ENCODE results near the gene FBRS.
"Not testable (repeated sequence)": the region's sequence is repeated elsewhere in the genome, so short reads cannot be mapped to it uniquely, and the experiment has no call there.

The FBRS gene

DNA sequence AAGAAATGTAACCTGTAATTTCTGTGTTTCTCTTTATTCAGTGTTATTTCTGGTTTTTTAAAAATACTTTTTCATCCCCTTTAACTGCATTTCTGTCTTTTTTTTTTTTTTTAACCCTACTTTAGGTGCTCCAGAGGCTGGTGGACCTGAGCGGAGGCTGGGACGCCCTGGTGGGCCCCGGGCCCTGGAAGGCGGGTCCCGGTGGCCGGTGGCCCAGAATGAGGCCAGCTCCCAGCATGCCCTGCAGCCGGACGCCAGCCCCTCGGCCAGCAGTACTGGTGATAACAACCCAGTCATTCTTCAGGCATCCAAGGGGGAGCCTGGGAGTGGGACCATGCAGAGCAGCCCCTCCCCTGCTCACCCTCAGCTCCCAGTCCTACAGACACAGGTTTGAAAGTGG lies 42.3 kb downstream of the FBRS start:
- DNase-seq, result no peak

- no peak for DNase-seq
Observed at GRCh38 chr16:30700971-30701370, 42.7 kb downstream of the FBRS start.

GRCh38 chr16:30703071-30703470 lies 44.8 kb downstream of the FBRS start:
- DNase-seq, result not testable (repeated sequence)

- no peak for DNase-seq
Observed at GRCh38 chr16:30703971-30704370, 45.7 kb downstream of the FBRS start.

DNA sequence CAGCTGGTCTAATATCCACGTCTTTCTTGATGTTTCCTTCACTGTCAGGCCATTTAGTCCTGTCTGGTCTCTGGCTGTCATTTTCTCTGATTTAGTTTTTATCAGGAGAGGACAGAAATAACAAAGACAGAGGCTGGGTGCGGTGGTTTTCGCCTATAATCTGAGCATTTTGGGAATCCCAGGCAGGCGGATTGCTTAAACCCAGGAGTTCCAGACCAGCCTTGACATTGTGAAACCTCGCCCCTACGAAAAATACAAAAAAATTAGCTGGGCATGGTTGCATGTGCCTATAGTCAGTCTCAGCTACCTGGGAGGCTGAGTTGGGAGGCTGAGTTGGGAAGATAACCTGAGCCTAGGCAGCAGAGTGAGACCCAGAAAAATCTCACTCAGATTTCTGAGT lies 47.8 kb downstream of the FBRS start:
- DNase-seq, result no peak

DNA sequence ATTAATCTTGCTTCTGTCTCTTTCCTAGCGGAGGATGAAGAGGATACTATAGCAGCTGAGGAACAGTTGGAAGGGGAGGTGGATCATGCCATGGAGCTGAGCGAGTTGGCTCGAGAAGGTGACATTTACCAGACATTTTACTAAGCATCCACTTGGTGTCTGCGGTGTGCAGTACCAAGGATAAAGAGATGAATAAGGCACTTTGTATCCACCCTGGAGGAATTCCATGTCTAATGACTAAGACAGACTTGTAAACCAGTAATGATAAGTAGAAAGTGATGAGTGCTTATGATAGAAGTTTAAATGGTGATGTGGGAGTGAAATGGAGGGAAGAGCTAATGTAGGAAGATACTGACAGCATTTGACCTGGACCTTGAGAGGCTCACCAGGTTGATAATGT lies 52.7 kb downstream of the FBRS start:
- no peak for DNase-seq

DNA sequence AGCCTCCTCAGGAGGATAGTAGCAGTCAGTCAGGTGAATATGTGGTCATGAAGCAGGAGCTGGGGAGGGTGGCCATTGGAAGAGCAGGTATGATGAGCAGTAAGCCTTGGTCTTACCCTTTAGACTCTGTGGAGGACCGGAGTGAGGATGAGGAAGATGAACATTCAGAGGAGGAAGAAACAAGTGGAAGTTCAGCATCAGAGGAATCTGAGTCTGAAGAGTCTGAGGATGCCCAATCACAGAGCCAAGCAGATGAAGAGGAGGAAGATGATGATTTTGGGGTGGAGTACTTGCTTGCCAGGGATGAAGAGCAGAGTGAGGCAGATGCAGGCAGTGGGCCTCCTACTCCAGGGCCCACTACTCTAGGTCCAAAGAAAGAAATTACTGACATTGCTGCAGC lies 53.5 kb downstream of the FBRS start:
- no peak for DNase-seq

- peak; percentile 5 to 69 for DNase-seq
Observed at GRCh38 chr16:30715750-30716445, 57.7 kb downstream of the FBRS start.

DNA sequence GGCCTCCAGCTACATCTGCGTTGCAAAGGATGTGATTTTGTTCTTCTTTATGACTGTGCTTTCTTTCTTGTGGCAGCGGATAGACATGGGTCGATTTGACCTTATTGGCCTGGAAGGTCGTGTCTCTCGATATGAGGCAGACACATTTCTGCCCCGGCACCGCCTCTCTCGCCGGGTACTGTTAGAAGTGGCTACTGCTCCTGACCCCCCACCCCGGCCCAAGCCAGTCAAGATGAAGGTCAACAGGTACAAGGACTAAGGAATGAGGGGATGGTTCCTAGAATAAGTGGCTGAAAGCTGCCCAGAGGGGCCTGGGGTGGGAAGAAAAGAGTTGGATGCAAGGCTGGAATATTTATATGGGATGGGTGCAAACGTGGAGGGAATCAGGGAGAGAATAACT lies 61.9 kb downstream of the FBRS start:
- no peak for DNase-seq
